AG04450 (cell line): ENCODE data around the gene MRGPRX3. TPM values are rescaled to one million over a fixed set of nuclear protein-coding genes. Genes with fewer than 3 reads are reported as not detected.

Experiments
- CTCF ChIA-PET: fragments of 300-600, 350-600 bp; formaldehyde crosslinking; extraction: SDS; loops from one replicate; lab custom pipeline; 2022; ENCODE audit warnings: antibody characterized with exemption, inconsistent platforms; lab: Charles Lee
- POLR2A ChIA-PET: fragments of 350-600 bp; formaldehyde crosslinking; extraction: SDS; loops from one replicate; lab custom pipeline; 2021; ENCODE audit warnings: antibody characterized with exemption, inconsistent platforms; lab: Yijun Ruan, JAX
- DNase-seq: peaks from one replicate; pipeline ENCODE4 v3.0.0-alpha.2; 2011; ENCODE audit warnings: low read depth, low spot score
- H3K27ac ChIP-seq: one replicate; pipeline ENCODE4 v1.5.1; 2012; ENCODE audit warnings: low read depth, low read length, control low read depth
- H3K27me3 ChIP-seq: one replicate; pipeline ENCODE4 v1.6.0; 2012; ENCODE audit warnings: low read length; ENCODE audit not compliant: control insufficient read depth, insufficient read depth
- H3K4me3 ChIP-seq: 2 replicates; pipeline ENCODE4 v1.5.1; 2011; ENCODE audit warnings: mild to moderate bottlenecking, low read depth, low read length, control low read depth
- H3K9me3 ChIP-seq: 2 replicates; pipeline ENCODE4 v1.5.1; 2012; ENCODE audit warnings: low read length; ENCODE audit not compliant: control insufficient read depth, insufficient read depth
- polyA minus RNA-seq: library from RNA; depleted of rRNA, polyadenylated mRNA; stranded (reverse); fragments of >200 nt; gene quantifications from 2 replicates; pipeline ENCODE4 v1.2.3, GENCODE V29; 2011; rRNA and poly(A)+ RNA removed
- polyA plus RNA-seq: library from polyadenylated mRNA; depleted of rRNA; stranded (reverse); fragments of >200 nt; gene quantifications from 2 replicates; pipeline ENCODE4 v1.2.3, GENCODE V29; 2011; rRNA removed
- TF ChIP-seq, protein P1 (sequence below): IDR thresholded peaks from 2 replicates; pipeline ENCODE4 v1.5.1; 2011; ENCODE audit warnings: low read depth, low read length, control low read depth, inconsistent platforms

Gene MRGPRX3
- polyA plus RNA-seq (not detected in 2 replicates), polyA minus RNA-seq (not detected in 2 replicates)

DNA sequence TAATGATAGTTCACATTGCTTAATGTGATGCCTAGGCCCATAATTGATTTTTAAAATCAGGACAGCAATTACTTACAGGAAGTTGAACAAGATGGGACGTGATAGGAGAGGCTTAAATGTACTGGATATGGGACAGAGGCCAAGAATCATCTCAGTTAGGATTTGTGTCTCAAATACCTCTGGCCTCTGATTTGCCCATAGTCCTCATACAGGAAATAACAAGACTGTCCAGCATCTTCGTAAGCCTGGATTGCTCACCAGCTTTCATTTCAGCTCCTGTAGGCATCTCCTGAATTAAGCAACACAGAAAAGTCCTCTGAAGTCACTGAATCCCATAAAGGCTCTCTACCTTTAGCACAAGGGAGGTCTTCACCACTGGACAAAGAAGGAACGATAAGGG is at the start of gene MRGPRX3:
MRGPRX3 (plus strand) TSS at position 231 of the 400 bp plus-strand sequence. CDS start 4,632 bp downstream, outside the sequence.
- ChIA-PET CTCF (no interaction called here), POLR2A (no interaction called here)
- Histone ChIP-seq H3K9me3 (no peaks in the 10 kb centered on the region), H3K27me3 (no peaks in the 10 kb centered on the region), H3K27ac (no peak within 1 kb of the TSS), H3K4me3 (no peak within 1 kb of the TSS)
- no peak for DNase-seq
- TF ChIP-seq, protein P1, sequence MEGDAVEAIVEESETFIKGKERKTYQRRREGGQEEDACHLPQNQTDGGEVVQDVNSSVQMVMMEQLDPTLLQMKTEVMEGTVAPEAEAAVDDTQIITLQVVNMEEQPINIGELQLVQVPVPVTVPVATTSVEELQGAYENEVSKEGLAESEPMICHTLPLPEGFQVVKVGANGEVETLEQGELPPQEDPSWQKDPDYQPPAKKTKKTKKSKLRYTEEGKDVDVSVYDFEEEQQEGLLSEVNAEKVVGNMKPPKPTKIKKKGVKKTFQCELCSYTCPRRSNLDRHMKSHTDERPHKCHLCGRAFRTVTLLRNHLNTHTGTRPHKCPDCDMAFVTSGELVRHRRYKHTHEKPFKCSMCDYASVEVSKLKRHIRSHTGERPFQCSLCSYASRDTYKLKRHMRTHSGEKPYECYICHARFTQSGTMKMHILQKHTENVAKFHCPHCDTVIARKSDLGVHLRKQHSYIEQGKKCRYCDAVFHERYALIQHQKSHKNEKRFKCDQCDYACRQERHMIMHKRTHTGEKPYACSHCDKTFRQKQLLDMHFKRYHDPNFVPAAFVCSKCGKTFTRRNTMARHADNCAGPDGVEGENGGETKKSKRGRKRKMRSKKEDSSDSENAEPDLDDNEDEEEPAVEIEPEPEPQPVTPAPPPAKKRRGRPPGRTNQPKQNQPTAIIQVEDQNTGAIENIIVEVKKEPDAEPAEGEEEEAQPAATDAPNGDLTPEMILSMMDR: no peak

DNA sequence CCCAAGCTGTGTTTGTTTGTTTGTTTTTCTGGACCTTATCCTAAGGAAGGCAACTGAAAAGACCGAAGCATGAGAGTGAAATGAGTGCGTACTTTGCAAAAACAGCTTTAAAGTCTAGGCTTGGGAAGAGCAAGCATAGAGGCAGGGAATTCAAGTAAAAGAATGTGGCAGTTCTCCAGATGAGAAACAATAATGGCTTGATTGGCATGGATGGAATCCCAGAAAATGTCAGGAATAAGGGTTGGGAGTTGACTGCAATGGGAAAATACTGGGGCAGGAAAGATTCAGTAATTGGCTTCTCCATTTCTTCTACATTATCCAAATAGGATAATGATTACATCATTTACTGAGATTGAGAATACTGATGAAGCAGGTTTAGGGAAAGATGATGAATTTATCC is 44.0 kb upstream of the MRGPRX3 start:
- no peaks in the 10 kb centered on the region for H3K27me3 ChIP-seq
- CTCF ChIA-PET: interaction anchor here (1.6 to 2.7 kb wide), 2 partner anchors 18 to 27 kb away, joined by 6 to 14 read pairs; partner anchors contain the start of gene SAAL1
- H3K27ac ChIP-seq: no peak overlapping the region
- TF ChIP-seq, protein P1: no peak
- POLR2A ChIA-PET: no interaction called here
- no peak for DNase-seq
- no peak overlapping the region for H3K4me3 ChIP-seq
- H3K9me3 ChIP-seq: no peaks in the 10 kb centered on the region

DNA sequence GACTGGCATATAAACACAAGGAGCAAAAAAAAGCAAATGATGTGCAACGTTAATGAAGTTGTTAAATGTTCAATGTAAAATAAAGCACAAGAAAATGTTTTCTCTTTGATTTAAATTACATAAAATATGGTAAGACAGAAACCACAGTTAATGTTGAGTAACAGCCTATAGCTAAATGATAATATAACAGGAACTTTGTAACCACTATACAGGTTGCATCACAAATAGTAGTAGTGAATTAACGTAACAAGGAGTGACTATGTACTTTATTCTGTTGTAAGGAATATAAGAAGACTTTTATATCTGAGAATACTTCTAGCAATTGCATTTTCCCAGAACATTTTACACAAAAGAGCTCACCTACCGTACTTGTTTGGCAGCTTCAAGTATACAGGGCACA is 43.4 kb upstream of the MRGPRX3 start:
- POLR2A ChIA-PET: no interaction called here
- no peak for DNase-seq
- Histone ChIP-seq H3K27me3 (no peaks in the 10 kb centered on the region), H3K27ac (no peak overlapping the region), H3K4me3 (no peak overlapping the region), H3K9me3 (no peaks in the 10 kb centered on the region)
- CTCF ChIA-PET: interaction anchor here (1.6 to 2.7 kb wide), 2 partner anchors 18 to 26 kb away, joined by 6 to 14 read pairs; partner anchors contain the start of gene SAAL1
- TF ChIP-seq, protein P1: no peak

DNA sequence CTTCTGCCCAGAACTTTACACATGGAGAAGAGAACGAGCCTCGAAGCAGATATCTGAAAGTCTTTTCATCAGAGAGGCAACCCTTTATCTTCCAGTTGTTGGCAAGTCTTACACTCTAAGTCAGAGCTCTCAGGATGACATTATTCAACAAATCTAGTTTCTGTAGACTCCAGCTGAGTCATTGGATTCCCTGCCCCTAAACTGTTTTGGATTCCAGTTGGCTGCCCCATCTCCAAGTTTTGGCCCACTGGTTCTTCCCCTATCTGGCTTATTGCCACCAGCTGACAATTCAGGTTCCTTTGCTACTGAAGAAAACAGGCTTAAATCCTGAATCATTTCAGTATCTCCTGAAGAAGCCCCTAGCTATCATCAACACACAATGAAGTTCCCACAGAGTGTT is 40.6 kb upstream of the MRGPRX3 start:
- TF ChIP-seq, protein P1: no peak
- Histone ChIP-seq H3K4me3 (no peak overlapping the region), H3K9me3 (no peaks in the 10 kb centered on the region), H3K27me3 (no peaks in the 10 kb centered on the region), H3K27ac (no peak overlapping the region)
- no peak for DNase-seq
- POLR2A ChIA-PET: no interaction called here
- CTCF ChIA-PET: interaction anchor here (2.0 kb wide), 1 partner anchor 24 kb away, joined by 9 read pairs; no protein-coding TSS in a partner anchor

DNA sequence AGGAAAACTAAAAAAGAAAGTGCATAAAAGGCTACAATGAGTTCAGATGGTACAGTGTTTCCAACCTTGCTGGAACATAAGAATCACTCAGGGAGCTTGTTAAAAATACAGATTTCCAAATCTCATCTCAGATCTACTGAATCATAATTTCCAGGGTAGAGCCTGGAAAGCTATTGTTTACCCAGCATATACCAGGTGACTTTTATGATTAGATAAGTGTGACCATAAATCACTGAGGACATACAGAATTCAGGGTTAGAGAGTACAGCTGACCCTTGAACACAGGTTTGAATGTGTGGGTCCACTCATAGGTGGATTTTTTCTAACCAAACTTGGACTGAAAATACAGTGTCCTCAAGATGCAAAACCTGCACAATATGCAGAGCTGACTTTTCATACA is 38.4 kb upstream of the MRGPRX3 start:
- no peaks in the 10 kb centered on the region for H3K27me3 ChIP-seq
- ChIA-PET CTCF (interaction anchor here (1.0 to 1.4 kb wide), 3 partner anchors 9 to 103 kb away, joined by 4 to 8 read pairs (median 4); no protein-coding TSS in a partner anchor), POLR2A (no interaction called here)
- no peak for DNase-seq
- H3K4me3 ChIP-seq: no peak overlapping the region
- H3K9me3 ChIP-seq: no peaks in the 10 kb centered on the region
- TF ChIP-seq, protein P1: no peak
- H3K27ac ChIP-seq: no peak overlapping the region
